HG03378 (cell line): Measurements from ENCODE around the gene HSPA14.
"Not testable (repeated sequence)": the region's sequence is repeated elsewhere in the genome, so short reads cannot be mapped to it uniquely, and the experiment has no call there.

Experiments used
- ATAC-seq: cut with Tn5 transposase; IDR thresholded peaks from one replicate; pipeline ENCODE4 v1.9.1; 2021; ENCODE audit warnings: mild to moderate bottlenecking, moderate library complexity; ENCODE audit not compliant: unreplicated experiment

HSPA14 gene

GRCh38 chr10:14879124-14879927 lies 41.2 kb downstream of the HSPA14 start:
- peak; percentile 3 for ATAC-seq

GRCh38 chr10:14879928-14880193 lies 41.8 kb downstream of the HSPA14 start:
- no peak for ATAC-seq

GRCh38 chr10:14880229-14880628 lies 42.1 kb downstream of the HSPA14 start:
- no peak for ATAC-seq

- ATAC-seq = no peak
Measured at GRCh38 chr10:14884082-14884481, 46.0 kb downstream of the HSPA14 start.

- no peak for ATAC-seq
Measured at GRCh38 chr10:14889318-14889717, 51.2 kb downstream of the HSPA14 start.

GRCh38 chr10:14891151-14891550 lies 53.0 kb downstream of the HSPA14 start:
- ATAC-seq = no peak

GRCh38 chr10:14904316-14904732 lies 66.2 kb downstream of the HSPA14 start:
- no peak for ATAC-seq

- ATAC-seq = no peak
Measured at GRCh38 chr10:14904864-14905263, 66.8 kb downstream of the HSPA14 start.

- no peak for ATAC-seq
Measured at GRCh38 chr10:14905890-14906289, 67.8 kb downstream of the HSPA14 start.

GRCh38 chr10:14906765-14907164 lies 68.7 kb downstream of the HSPA14 start:
- ATAC-seq = no peak

- ATAC-seq = not testable (repeated sequence)
Measured at GRCh38 chr10:14907591-14907990, 69.5 kb downstream of the HSPA14 start.

- no peak for ATAC-seq
Measured at GRCh38 chr10:14909101-14909500, 71.0 kb downstream of the HSPA14 start.

GRCh38 chr10:14910953-14911352 lies 72.8 kb downstream of the HSPA14 start:
- ATAC-seq = no peak

- ATAC-seq = no peak
Measured at GRCh38 chr10:14911801-14912200, 73.7 kb downstream of the HSPA14 start.

GRCh38 chr10:14916600-14916999 lies 78.5 kb downstream of the HSPA14 start:
- ATAC-seq = no peak

GRCh38 chr10:14917827-14918226 lies 79.7 kb downstream of the HSPA14 start:
- no peak for ATAC-seq

- ATAC-seq = no peak
Measured at GRCh38 chr10:14918964-14919363, 80.9 kb downstream of the HSPA14 start.
